IMR-90 (cell line): Measurements from ENCODE around the gene NEK2.

Experiments
- CEBPB ChIP-seq: IDR thresholded peaks from 2 replicates; pipeline ENCODE4 v1.6.1; 2012; ENCODE audit warnings: low read depth, low read length, improper control_type of control experiment
- CHD1 ChIP-seq: IDR thresholded peaks from 2 replicates; pipeline ENCODE4 v1.6.1; 2012; ENCODE audit warnings: low read depth, low read length, improper control_type of control experiment
- CTCF ChIP-seq: conservative IDR thresholded peaks from 2 replicates; pipeline ENCODE4 v1.5.1; 2012; ENCODE audit warnings: mild to moderate bottlenecking, low read depth, low read length, improper control_type of control experiment
- ELK1 ChIP-seq: fragments of 150-350 bp; IDR thresholded peaks from 2 replicates; pipeline ENCODE4 v1.6.1; 2016; ENCODE audit warnings: low read depth, mild to moderate bottlenecking, low read length, moderate library complexity, borderline replicate concordance
- FOS ChIP-seq: fragments of 150-350 bp; IDR thresholded peaks from 2 replicates; pipeline ENCODE4 v1.6.1; 2016; ENCODE audit warnings: low read depth, low read length
- MXI1 ChIP-seq: IDR thresholded peaks from 2 replicates; pipeline ENCODE4 v1.6.1; 2012; ENCODE audit warnings: low read depth, mild to moderate bottlenecking, low read length, moderate library complexity, borderline replicate concordance
- POLR2A ChIP-seq: IDR thresholded peaks from 2 replicates; pipeline ENCODE4 v1.6.1; 2012; ENCODE audit warnings: mild to moderate bottlenecking, low read depth, low read length
- RAD21 ChIP-seq: IDR thresholded peaks from 2 replicates; pipeline ENCODE4 v1.6.1; 2012; ENCODE audit warnings: low read length, improper control_type of control experiment
- RCOR1 ChIP-seq: IDR thresholded peaks from 2 replicates; pipeline ENCODE4 v1.6.1; 2012; ENCODE audit warnings: mild to moderate bottlenecking, low read length, improper control_type of control experiment; ENCODE audit not compliant: insufficient replicate concordance
- RFX5 ChIP-seq: IDR thresholded peaks from 2 replicates; pipeline ENCODE4 v1.8.0; 2012; ENCODE audit warnings: low read depth, mild to moderate bottlenecking, low read length, moderate library complexity
- USF2 ChIP-seq: fragments of 150-350 bp; IDR thresholded peaks from 2 replicates; pipeline ENCODE4 v1.6.1; 2017; ENCODE audit warnings: mild to moderate bottlenecking, antibody characterized with exemption, low read length, low read depth

GRCh38 chr1:211613108-211613947, 62.1 kb downstream of the NEK2 start:
- TF ChIP-seq RAD21 = peak; percentile 8; the same call in 1 of the 2 replicates
- no peak for TF ChIP-seq CTCF
- TF ChIP-seq MXI1 = no peak
- TF ChIP-seq POLR2A = no peak
- peak; percentile 70 for TF ChIP-seq CEBPB
- no peak for TF ChIP-seq ELK1
- TF ChIP-seq CHD1 = no peak
- peak; percentile 58 for TF ChIP-seq FOS
- peak; percentile 37 for TF ChIP-seq USF2
- no peak for TF ChIP-seq RFX5
- TF ChIP-seq RCOR1 = peak; percentile 75
